Endothelial cell of umbilical vein (primary cell): ENCODE data around the gene CTIF. TPM values are rescaled to one million over a fixed set of nuclear protein-coding genes. Genes with fewer than 3 reads are reported as not detected.

Source experiments
- BruUV-seq: library from RNA; stranded (reverse); fragments of 400-500 nt; replicated peaks from 2 replicates; lab custom pipeline; 2021; lab: Mats Ljungman, UMichigan
- CTCF ChIA-PET: fragments of 300-600, 350-600 bp; sonication (Branson Sonifier 250); formaldehyde crosslinking; loops from one replicate; lab custom pipeline; 2021; ENCODE audit warnings: antibody characterized with exemption, inconsistent platforms; lab: Charles Lee
- POLR2A ChIA-PET: fragments of 300-600, 350-600 bp; sonication (Branson Sonifier 250); formaldehyde crosslinking; loops from one replicate; lab custom pipeline; 2021; ENCODE audit warnings: antibody characterized with exemption, inconsistent platforms; lab: Charles Lee
- DNase-seq: peaks from one replicate; pipeline ENCODE4 v3.0.0-alpha.2; 2011; ENCODE audit warnings: low read depth, low spot score
- FAIRE-seq: peaks from 2 replicates; lab custom pipeline; 2011; peaks lifted over from hg19 to GRCh38; lab: Jason Lieb, UNC
- H2AFZ ChIP-seq: 2 replicates; pipeline ENCODE4 v1.6.0; 2012; ENCODE audit warnings: low read depth, low read length, control low read depth, inconsistent platforms
- H3K27ac ChIP-seq: 2 replicates; pipeline ENCODE4 v1.5.1; 2011; ENCODE audit warnings: low read depth, mild to moderate bottlenecking, control low read depth, low read length, moderate library complexity; ENCODE audit not compliant: insufficient read depth
- H3K27me3 ChIP-seq, 2 experiments: 2 replicates each; pipeline versions ENCODE4 v1.6.0 to v1.6.1; 2011; ENCODE audit warnings: low read length in 2 of 2, mixed read lengths in 1 of 2; ENCODE audit not compliant: control insufficient read depth in 2 of 2, insufficient read depth in 2 of 2
- H3K36me3 ChIP-seq, 2 experiments: 2 replicates in 1 of 2; 3 replicates in 1 of 2; pipeline ENCODE4 v1.5.1; 2011; ENCODE audit warnings: low read length in 2 of 2, mild to moderate bottlenecking in 1 of 2, moderate library complexity in 1 of 2; ENCODE audit not compliant: control insufficient read depth in 2 of 2, insufficient read depth in 2 of 2; ENCODE audit errors: extremely low read depth in 1 of 2
- H3K4me1 ChIP-seq: 3 replicates; pipeline ENCODE4 v1.5.1; 2011; ENCODE audit warnings: mild to moderate bottlenecking, low read length; ENCODE audit not compliant: control insufficient read depth, insufficient read depth; ENCODE audit errors: extremely low read depth
- H3K4me2 ChIP-seq: 2 replicates; pipeline ENCODE4 v1.6.1; 2011; ENCODE audit warnings: low read length, control low read depth, mixed read lengths; ENCODE audit not compliant: insufficient read depth
- H3K4me3 ChIP-seq, 3 experiments: fragments of 200-600 bp in 1 of 3; sonication (generic), shearing (Covaris generic) in 1 of 3; replicated peaks in 1 of 3; 2 replicates each; pipeline ENCODE4 v1.5.1; 2011 to 2016; ENCODE audit warnings: control low read depth in 3 of 3, low read length in 3 of 3, mild to moderate bottlenecking in 2 of 3, inconsistent platforms in 1 of 3, low read depth in 1 of 3, moderate library complexity in 1 of 3; ENCODE audit not compliant: insufficient read depth in 1 of 3
- H3K79me2 ChIP-seq: 2 replicates; pipeline ENCODE4 v1.6.0; 2012; ENCODE audit warnings: low read length, inconsistent platforms; ENCODE audit not compliant: control insufficient read depth, insufficient read depth
- H3K9ac ChIP-seq: replicated peaks from 2 replicates; pipeline ENCODE3; 2011; ENCODE audit warnings: low read length, control low read depth; ENCODE audit not compliant: insufficient read depth; ENCODE audit errors: extremely low read depth
- H3K9me1 ChIP-seq: replicated peaks from 3 replicates; pipeline ENCODE4 v1.6.0; 2011; ENCODE audit warnings: mild to moderate bottlenecking, low read length; ENCODE audit not compliant: control insufficient read depth, insufficient read depth; ENCODE audit errors: extremely low read depth
- H3K9me3 ChIP-seq: replicated peaks from 2 replicates; pipeline ENCODE4 v1.5.1; 2012; ENCODE audit warnings: low read length, inconsistent platforms; ENCODE audit not compliant: control insufficient read depth, insufficient read depth
- H4K20me1 ChIP-seq: replicated peaks from 2 replicates; pipeline ENCODE3; 2011; ENCODE audit warnings: mild to moderate bottlenecking, low read length; ENCODE audit not compliant: control insufficient read depth, insufficient read depth; ENCODE audit errors: extremely low read depth
- EZH2 ChIP-seq: IDR thresholded peaks from 2 replicates; pipeline ENCODE4 v1.6.1; 2012; ENCODE audit warnings: borderline replicate concordance, low read depth, mild to moderate bottlenecking, moderate library complexity, low read length, inconsistent platforms; ENCODE audit not compliant: severe bottlenecking
- FOS ChIP-seq: IDR thresholded peaks from 2 replicates; pipeline ENCODE4 v1.6.1; 2011; ENCODE audit warnings: mild to moderate bottlenecking, low read length, moderate library complexity, borderline replicate concordance; ENCODE audit not compliant: insufficient read depth
- GATA2 ChIP-seq: IDR thresholded peaks from 2 replicates; pipeline ENCODE4 v1.7.0; 2011; ENCODE audit warnings: low read depth, mild to moderate bottlenecking, moderate library complexity, mixed read lengths, low read length; ENCODE audit not compliant: insufficient read length, insufficient read depth
- JUN ChIP-seq: IDR thresholded peaks from 2 replicates; pipeline ENCODE4 v1.6.1; 2011; ENCODE audit warnings: borderline replicate concordance, low read depth; ENCODE audit not compliant: insufficient read length, insufficient read depth
- MYC ChIP-seq: IDR thresholded peaks from one replicate; pipeline ENCODE4 v1.6.1; 2011; ENCODE audit warnings: mild to moderate bottlenecking, low read depth, low read length
- POLR2A ChIP-seq: IDR thresholded peaks from 2 replicates; pipeline ENCODE4 v1.6.1; 2012; ENCODE audit warnings: low read depth, mild to moderate bottlenecking, control low read depth, low read length
- POLR2AphosphoS5 ChIP-seq: IDR thresholded peaks from 2 replicates; pipeline ENCODE4 v1.6.1; 2012; ENCODE audit warnings: low read depth, mild to moderate bottlenecking, control low read depth, low read length, moderate library complexity; ENCODE audit not compliant: insufficient read depth
- dilution Hi-C: fragments of 300-500 bp; cut with MboI; formaldehyde crosslinking; loops from one replicate; pipeline ENCODE4 v1.15.0; 2019; ENCODE audit warnings: low sequenced_read_pairs; ENCODE audit not compliant: extremely low pct_ligation_motif_present
- intact Hi-C: fragments of 100-400 bp; cut with micrococcal nuclease; formaldehyde crosslinking; loops from one replicate; pipeline ENCODE4 v1.10.0; 2022
- polyA plus RNA-seq, 4 experiments: library from polyadenylated mRNA; depleted of rRNA in 3 of 4; stranded (reverse) in 3 of 4; unstranded in 1 of 4; fragments of >200 nt; gene quantifications; 2 replicates each; pipeline versions ENCODE4 v1.2.1 to v1.2.3, GENCODE V29; 2011 to 2012; ENCODE audit warnings: missing spikeins in 1 of 4
- total RNA-seq: library from RNA; stranded (reverse); gene quantifications from 2 replicates; pipeline ENCODE4 v1.2.3, GENCODE V29; 2021
- TF ChIP-seq, protein P1 (sequence below), 2 donors: IDR thresholded peaks; 1 replicate in 1 of 2; 2 replicates in 1 of 2; pipeline ENCODE4 v1.5.1; 2011; ENCODE audit warnings: low read length in 2 of 2, mild to moderate bottlenecking in 2 of 2, moderate library complexity in 2 of 2, control low read depth in 1 of 2, inconsistent platforms in 1 of 2, low read depth in 1 of 2; ENCODE audit not compliant: insufficient read depth in 1 of 2; ENCODE audit errors: extremely low read depth in 1 of 2
- TF ChIP-seq, protein P2 (sequence below): IDR thresholded peaks from 2 replicates; pipeline ENCODE4 v1.6.1; 2011; ENCODE audit not compliant: insufficient read depth, insufficient read length

CTIF gene
- total and polyA plus RNA-seq, 2 donors (not counting 3 experiments of a cell fraction or from before 2014, with no cell fraction given) = 20.9 to 57.7 TPM

DNA sequence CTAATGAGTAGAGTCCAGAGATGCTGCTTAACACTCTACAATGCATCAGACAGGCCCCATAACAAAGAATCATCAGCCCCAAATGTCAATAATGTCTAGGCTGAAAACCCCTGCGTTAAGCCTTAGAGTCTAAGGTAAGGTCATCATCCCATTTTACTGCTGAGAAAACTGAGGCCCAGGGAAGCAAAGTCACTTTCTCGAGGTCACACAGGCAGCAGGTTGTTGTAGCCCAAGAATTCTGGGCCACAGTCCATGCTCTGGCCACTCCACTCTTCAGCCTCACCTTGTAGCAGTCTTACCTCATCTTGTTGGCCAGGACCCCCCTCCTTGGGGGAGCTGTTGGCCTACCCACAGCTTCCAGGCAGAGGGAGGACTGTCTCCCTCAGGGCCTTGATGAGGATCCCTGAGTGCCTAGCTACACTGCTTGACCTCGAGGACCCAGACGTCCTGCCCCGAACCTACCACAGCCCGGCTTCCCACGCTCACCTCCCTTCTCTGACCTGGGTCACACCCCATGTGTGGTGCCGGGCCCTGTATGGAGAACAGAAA is 357.6 kb downstream of the CTIF start:
- dilution Hi-C loops (no loop called here), intact Hi-C loops (no loop called here)
- DNase-seq = no peak

More for the DNA sequence above, 357.6 kb downstream of the CTIF start:
- Histone ChIP-seq H3K9me3 (no peaks in the 10 kb centered on the region), H3K9ac (no peak overlapping the region), H3K27ac (no peak overlapping the region), H3K27me3 (no peaks in the 10 kb centered on the region), H3K4me2 (no peak overlapping the region), H4K20me1 (no peaks in the 10 kb centered on the region), H2AFZ (no peak overlapping the region), H3K9me1 (no peaks in the 10 kb centered on the region), H3K4me3 (no peak overlapping the region), H3K36me3 (no peaks in the 10 kb centered on the region), H3K4me1 (peaks cover 5% of the 10 kb centered on the region), H3K79me2 (no peaks in the 10 kb centered on the region)
- ChIA-PET POLR2A (no interaction called here), CTCF (interaction anchor here (2.0 to 2.2 kb wide), 2 partner anchors 34 to 120 kb away, joined by 5 to 9 read pairs; no protein-coding TSS in a partner anchor)
- no peak for TF ChIP-seq POLR2AphosphoS5
- TF ChIP-seq JUN = no peak
- TF ChIP-seq POLR2A = no peak
- TF ChIP-seq EZH2 = no peak
- TF ChIP-seq FOS = no peak
- TF ChIP-seq GATA2 = no peak
- no peak for TF ChIP-seq MYC
- TF ChIP-seq, protein P1, sequence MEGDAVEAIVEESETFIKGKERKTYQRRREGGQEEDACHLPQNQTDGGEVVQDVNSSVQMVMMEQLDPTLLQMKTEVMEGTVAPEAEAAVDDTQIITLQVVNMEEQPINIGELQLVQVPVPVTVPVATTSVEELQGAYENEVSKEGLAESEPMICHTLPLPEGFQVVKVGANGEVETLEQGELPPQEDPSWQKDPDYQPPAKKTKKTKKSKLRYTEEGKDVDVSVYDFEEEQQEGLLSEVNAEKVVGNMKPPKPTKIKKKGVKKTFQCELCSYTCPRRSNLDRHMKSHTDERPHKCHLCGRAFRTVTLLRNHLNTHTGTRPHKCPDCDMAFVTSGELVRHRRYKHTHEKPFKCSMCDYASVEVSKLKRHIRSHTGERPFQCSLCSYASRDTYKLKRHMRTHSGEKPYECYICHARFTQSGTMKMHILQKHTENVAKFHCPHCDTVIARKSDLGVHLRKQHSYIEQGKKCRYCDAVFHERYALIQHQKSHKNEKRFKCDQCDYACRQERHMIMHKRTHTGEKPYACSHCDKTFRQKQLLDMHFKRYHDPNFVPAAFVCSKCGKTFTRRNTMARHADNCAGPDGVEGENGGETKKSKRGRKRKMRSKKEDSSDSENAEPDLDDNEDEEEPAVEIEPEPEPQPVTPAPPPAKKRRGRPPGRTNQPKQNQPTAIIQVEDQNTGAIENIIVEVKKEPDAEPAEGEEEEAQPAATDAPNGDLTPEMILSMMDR (IDR thresholded peaks at IDR 0.05; ENCODE audit: extremely low read depth in 1 of 2, insufficient read depth in 1 of 2, low read depth in 1 of 2, low read length in 2 of 2) = no peak
- TF ChIP-seq, protein P2, sequence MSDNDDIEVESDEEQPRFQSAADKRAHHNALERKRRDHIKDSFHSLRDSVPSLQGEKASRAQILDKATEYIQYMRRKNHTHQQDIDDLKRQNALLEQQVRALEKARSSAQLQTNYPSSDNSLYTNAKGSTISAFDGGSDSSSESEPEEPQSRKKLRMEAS = no peak
- FAIRE-seq = no peak
- BruUV-seq = no TSS peak
